GM12891 (cell line): ENCODE measurements around the gene DDX21.

Experiments
- POLR2A ChIP-seq: IDR thresholded peaks from 2 replicates; pipeline ENCODE4 v1.6.1; 2011; ENCODE audit warnings: low read depth, low read length, control low read depth
- POLR2AphosphoS5 ChIP-seq: IDR thresholded peaks from 2 replicates; pipeline ENCODE4 v1.6.1; 2011; ENCODE audit warnings: low read depth, low read length, control low read depth
- POU2F2 ChIP-seq: IDR thresholded peaks from 2 replicates; pipeline ENCODE4 v1.6.1; 2011; ENCODE audit warnings: low read depth, mild to moderate bottlenecking, control low read depth, low read length, moderate library complexity

GRCh38 chr10:69010151-69010640 lies 54.2 kb downstream of the DDX21 start:
- TF ChIP-seq POLR2A (no peak), POLR2AphosphoS5 (no peak), POU2F2 (no peak)
